OCI-LY1 (cell line): Measurements from ENCODE around the gene MED22.

ENCODE experiments used
- H2AFZ ChIP-seq: fragments of 200-600 bp; sonication (generic), shearing (Covaris generic); 2 replicates; pipeline ENCODE4 v1.6.0; 2014; ENCODE audit warnings: antibody characterized with exemption, mild to moderate bottlenecking, low read length
- H3F3A ChIP-seq: fragments of 200-600 bp; sonication (generic), shearing (Covaris generic); 2 replicates; pipeline ENCODE4 v1.6.0; 2014; ENCODE audit warnings: mild to moderate bottlenecking, antibody characterized with exemption, low read length, moderate library complexity; ENCODE audit not compliant: insufficient read depth
- H3K27ac ChIP-seq: fragments of 200-600 bp; sonication (generic); 2 replicates; pipeline ENCODE4 v1.5.1; 2014; ENCODE audit warnings: low read length, mixed run types, mild to moderate bottlenecking, low read depth; ENCODE audit not compliant: poor library complexity, severe bottlenecking
- H3K27me3 ChIP-seq: fragments of 200-600 bp; sonication (generic); 2 replicates; pipeline ENCODE4 v1.6.0; 2014; ENCODE audit warnings: antibody characterized with exemption, mild to moderate bottlenecking, low read length, moderate library complexity; ENCODE audit not compliant: insufficient read depth
- H3K36me3 ChIP-seq: fragments of 200-600 bp; sonication (generic); 2 replicates; pipeline ENCODE4 v1.6.1; 2014; ENCODE audit warnings: mild to moderate bottlenecking, antibody characterized with exemption, low read length, moderate library complexity, mixed read lengths; ENCODE audit not compliant: insufficient read depth
- H3K4me1 ChIP-seq: fragments of 200-600 bp; sonication (generic); 2 replicates; pipeline ENCODE4 v1.5.1; 2014; ENCODE audit warnings: mild to moderate bottlenecking, low read length, moderate library complexity; ENCODE audit not compliant: insufficient read depth, severe bottlenecking
- H3K4me2 ChIP-seq: fragments of 200-600 bp; sonication (generic), shearing (Covaris generic); 2 replicates; pipeline ENCODE4 v1.6.1; 2014; ENCODE audit warnings: low read length
- H3K4me3 ChIP-seq: fragments of 200-600 bp; sonication (generic); 2 replicates; pipeline ENCODE4 v1.5.1; 2014; ENCODE audit warnings: low read length, low read depth, mild to moderate bottlenecking, mixed read lengths; ENCODE audit not compliant: poor library complexity, severe bottlenecking
- H3K79me2 ChIP-seq: fragments of 200-600 bp; shearing (Covaris generic); 2 replicates; pipeline ENCODE4 v1.6.1; 2016; ENCODE audit warnings: mixed run types, low read length, mixed read lengths; ENCODE audit not compliant: insufficient read depth
- H3K9ac ChIP-seq: fragments of 200-600 bp; sonication (generic), shearing (Covaris generic); 2 replicates; pipeline ENCODE4 v1.6.1; 2014; ENCODE audit warnings: mild to moderate bottlenecking, low read length, mixed read lengths
- H3K9me2 ChIP-seq: fragments of 200-600 bp; sonication (generic), shearing (Covaris generic); 2 replicates; pipeline ENCODE4 v1.6.1; 2014; ENCODE audit warnings: low read depth, mild to moderate bottlenecking, low read length, mixed read lengths
- H3K9me3 ChIP-seq: fragments of 200-600 bp; shearing (Covaris generic); 2 replicates; pipeline ENCODE4 v1.6.1; 2014; ENCODE audit warnings: low read length, mixed read lengths
- H4K20me1 ChIP-seq: fragments of 200-600 bp; sonication (generic), shearing (Covaris generic); 2 replicates; pipeline ENCODE4 v1.6.0; 2016; ENCODE audit warnings: mild to moderate bottlenecking, low read length; ENCODE audit not compliant: insufficient read depth
- EZH2 ChIP-seq: fragments of 200-600 bp; sonication (generic), shearing (Covaris generic); IDR thresholded peaks from 2 replicates; pipeline ENCODE4 v1.8.0; 2017; ENCODE audit warnings: borderline replicate concordance, mixed run types, mild to moderate bottlenecking, antibody characterized with exemption, low read length, moderate library complexity, mixed read lengths
- TF ChIP-seq, protein P1 (sequence below): fragments of 200-600 bp; sonication (generic), shearing (Covaris generic); IDR thresholded peaks from 2 replicates; pipeline ENCODE4 v1.5.1; 2017; ENCODE audit warnings: mild to moderate bottlenecking, antibody characterized with exemption, low read length, moderate library complexity, mixed read lengths

The MED22 gene

DNA sequence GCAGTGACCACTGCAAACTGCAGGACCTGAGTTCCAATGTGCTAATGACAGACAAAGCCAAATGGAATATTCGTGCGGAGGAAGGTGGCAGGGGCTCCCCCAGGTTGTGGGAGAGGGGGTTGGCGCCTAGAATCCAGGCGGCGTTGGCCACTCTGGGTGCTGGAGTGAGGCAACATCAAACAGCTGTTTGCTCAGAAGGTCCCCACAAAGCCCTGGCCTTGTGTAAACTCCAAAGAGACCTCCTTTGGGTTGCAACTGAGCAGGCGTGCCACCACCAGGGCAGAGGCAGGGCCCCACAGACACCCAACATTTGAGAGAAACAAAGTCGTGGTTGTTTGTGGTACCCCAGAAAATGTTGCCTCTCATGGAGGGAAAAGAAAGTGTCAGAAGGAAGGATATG, 42.8 kb upstream of the MED22 start:
- Histone ChIP-seq H3K4me1 (no peaks in the 10 kb centered on the region), H3K79me2 (no peaks in the 10 kb centered on the region), H3K36me3 (no peaks in the 10 kb centered on the region; the same call in 1 of the 2 replicates), H3K27ac (no peak overlapping the region), H3K9me2 (no peaks in the 10 kb centered on the region), H3K27me3 (peaks cover 7% of the 10 kb centered on the region; the same call in 1 of the 2 replicates), H3K4me3 (no peak overlapping the region), H4K20me1 (no peaks in the 10 kb centered on the region), H3K9me3 (no peaks in the 10 kb centered on the region), H3K9ac (no peak overlapping the region), H3F3A (no peaks in the 10 kb centered on the region), H3K4me2 (no peak overlapping the region), H2AFZ (no peak overlapping the region)
- TF ChIP-seq, protein P1, sequence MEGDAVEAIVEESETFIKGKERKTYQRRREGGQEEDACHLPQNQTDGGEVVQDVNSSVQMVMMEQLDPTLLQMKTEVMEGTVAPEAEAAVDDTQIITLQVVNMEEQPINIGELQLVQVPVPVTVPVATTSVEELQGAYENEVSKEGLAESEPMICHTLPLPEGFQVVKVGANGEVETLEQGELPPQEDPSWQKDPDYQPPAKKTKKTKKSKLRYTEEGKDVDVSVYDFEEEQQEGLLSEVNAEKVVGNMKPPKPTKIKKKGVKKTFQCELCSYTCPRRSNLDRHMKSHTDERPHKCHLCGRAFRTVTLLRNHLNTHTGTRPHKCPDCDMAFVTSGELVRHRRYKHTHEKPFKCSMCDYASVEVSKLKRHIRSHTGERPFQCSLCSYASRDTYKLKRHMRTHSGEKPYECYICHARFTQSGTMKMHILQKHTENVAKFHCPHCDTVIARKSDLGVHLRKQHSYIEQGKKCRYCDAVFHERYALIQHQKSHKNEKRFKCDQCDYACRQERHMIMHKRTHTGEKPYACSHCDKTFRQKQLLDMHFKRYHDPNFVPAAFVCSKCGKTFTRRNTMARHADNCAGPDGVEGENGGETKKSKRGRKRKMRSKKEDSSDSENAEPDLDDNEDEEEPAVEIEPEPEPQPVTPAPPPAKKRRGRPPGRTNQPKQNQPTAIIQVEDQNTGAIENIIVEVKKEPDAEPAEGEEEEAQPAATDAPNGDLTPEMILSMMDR, result no peak
- TF ChIP-seq EZH2, result no peak

GRCh38 chr9:133389562-133389961, 41.6 kb upstream of the MED22 start:
- Histone ChIP-seq H3K27ac (no peak overlapping the region), H3K4me3 (no peak overlapping the region), H2AFZ (no peak overlapping the region), H3K36me3 (no peaks in the 10 kb centered on the region; the same call in 1 of the 2 replicates), H3K9me3 (no peaks in the 10 kb centered on the region), H3K27me3 (peaks cover 7% of the 10 kb centered on the region; the same call in 1 of the 2 replicates), H3K79me2 (no peaks in the 10 kb centered on the region), H3K4me2 (no peak overlapping the region), H3K4me1 (no peaks in the 10 kb centered on the region), H3F3A (no peaks in the 10 kb centered on the region), H3K9me2 (no peaks in the 10 kb centered on the region), H4K20me1 (no peaks in the 10 kb centered on the region), H3K9ac (no peak overlapping the region)
- TF ChIP-seq EZH2, result no peak
- TF ChIP-seq, protein P1, result no peak

DNA sequence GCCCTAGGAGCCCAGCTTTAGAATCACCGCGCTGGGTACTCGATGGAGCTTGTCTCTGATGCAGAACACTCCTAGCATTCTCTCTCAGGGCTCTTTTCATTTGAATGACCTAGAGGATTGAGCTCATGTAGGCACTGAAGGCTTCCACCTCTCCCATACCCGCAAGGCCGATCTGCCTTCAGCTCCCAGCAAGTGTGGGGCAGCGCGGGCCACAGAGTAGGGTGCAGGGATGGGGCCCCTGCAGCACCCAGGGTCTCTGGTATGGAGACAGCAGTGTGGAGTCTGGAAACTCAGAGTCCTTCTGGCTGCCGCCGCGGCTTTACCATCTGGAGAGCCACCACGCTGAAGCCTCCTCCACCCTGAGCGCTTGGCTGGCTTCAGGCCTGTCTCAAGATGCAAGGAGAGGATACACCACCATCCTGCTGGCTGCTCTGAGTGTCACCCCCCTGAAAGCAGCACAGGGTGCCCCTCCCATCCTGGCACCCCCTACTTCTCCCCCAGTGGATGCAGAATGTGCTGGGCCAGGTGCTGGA, 41.2 kb upstream of the MED22 start:
- H3K9ac ChIP-seq, result no peak overlapping the region
- peaks cover 7% of the 10 kb centered on the region; the same call in 1 of the 2 replicates for H3K27me3 ChIP-seq
- no peak overlapping the region for H2AFZ ChIP-seq
- H3K4me2 ChIP-seq, result no peak overlapping the region
- H3K4me1 ChIP-seq, result no peaks in the 10 kb centered on the region
- no peaks in the 10 kb centered on the region for H4K20me1 ChIP-seq
- no peaks in the 10 kb centered on the region; the same call in 1 of the 2 replicates for H3K36me3 ChIP-seq
- H3K27ac ChIP-seq, result no peak overlapping the region
- H3K9me3 ChIP-seq, result no peaks in the 10 kb centered on the region
- no peak overlapping the region for H3K4me3 ChIP-seq
- no peaks in the 10 kb centered on the region for H3K79me2 ChIP-seq
- no peaks in the 10 kb centered on the region for H3F3A ChIP-seq
- TF ChIP-seq, protein P1, result no peak
- TF ChIP-seq EZH2, result no peak
- no peaks in the 10 kb centered on the region for H3K9me2 ChIP-seq
